SH-SY5Y (cell line): ENCODE results near the gene TTLL13.

Experiments used
- GATA2 ChIP-seq: IDR thresholded peaks from 2 replicates; pipeline ENCODE4 v1.6.1; 2011; ENCODE audit warnings: mild to moderate bottlenecking, low read depth, low read length
- GATA3 ChIP-seq: IDR thresholded peaks from 2 replicates; pipeline ENCODE4 v1.6.1; 2011; ENCODE audit warnings: low read depth, mild to moderate bottlenecking, low read length, moderate library complexity

GRCh38 chr15:90202929-90203328 lies 46.4 kb upstream of the TTLL13 start:
- TF ChIP-seq GATA2 (no peak), GATA3 (no peak)
